Iris pigment epithelial cell (primary cell): ENCODE measurements around the gene LCN10.
A peak's percentile ranks its signal among the peaks of the same experiment; 100 is the strongest.
"Not testable (repeated sequence)": the region's sequence is repeated elsewhere in the genome, so short reads cannot be mapped to it uniquely, and the experiment has no call there.

Source experiments
- DNase-seq: peaks from one replicate; pipeline ENCODE4 v3.0.0-alpha.2; 2011; ENCODE audit warnings: low read depth

The LCN10 gene

DNA sequence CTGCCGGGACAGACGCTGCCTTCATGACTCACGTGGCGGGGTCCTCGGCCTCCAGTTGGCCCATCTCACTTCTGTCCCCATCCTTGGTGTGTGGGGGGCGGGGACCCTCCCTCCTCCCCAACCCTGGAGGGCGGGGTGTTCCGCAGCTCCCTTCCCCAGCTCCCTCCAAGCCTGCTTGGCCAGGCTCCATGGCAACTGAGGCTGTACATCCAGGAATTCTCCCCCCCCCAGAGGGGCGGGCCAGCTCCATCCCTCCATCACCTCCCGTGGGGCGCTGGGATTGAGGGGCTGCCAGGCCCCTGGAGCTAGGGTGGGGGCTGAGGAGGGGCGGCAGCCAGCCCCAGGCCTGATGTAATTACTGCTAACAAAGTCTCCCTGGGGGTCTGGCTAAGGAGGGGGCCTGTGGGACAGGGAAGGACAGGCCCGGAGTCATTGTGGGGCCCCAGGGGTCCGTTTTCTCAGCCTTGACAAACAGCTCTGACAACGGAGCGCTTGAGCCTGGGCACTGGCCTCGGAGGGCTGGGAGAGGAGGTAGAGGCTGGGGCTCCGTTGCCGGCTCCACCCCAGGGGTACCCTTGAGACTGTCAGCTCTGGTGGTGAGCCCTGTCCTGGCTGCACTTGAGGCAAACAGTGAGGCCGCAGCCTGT lies 22.4 kb downstream of the LCN10 start:
- peak; percentile 23 for DNase-seq

DNA sequence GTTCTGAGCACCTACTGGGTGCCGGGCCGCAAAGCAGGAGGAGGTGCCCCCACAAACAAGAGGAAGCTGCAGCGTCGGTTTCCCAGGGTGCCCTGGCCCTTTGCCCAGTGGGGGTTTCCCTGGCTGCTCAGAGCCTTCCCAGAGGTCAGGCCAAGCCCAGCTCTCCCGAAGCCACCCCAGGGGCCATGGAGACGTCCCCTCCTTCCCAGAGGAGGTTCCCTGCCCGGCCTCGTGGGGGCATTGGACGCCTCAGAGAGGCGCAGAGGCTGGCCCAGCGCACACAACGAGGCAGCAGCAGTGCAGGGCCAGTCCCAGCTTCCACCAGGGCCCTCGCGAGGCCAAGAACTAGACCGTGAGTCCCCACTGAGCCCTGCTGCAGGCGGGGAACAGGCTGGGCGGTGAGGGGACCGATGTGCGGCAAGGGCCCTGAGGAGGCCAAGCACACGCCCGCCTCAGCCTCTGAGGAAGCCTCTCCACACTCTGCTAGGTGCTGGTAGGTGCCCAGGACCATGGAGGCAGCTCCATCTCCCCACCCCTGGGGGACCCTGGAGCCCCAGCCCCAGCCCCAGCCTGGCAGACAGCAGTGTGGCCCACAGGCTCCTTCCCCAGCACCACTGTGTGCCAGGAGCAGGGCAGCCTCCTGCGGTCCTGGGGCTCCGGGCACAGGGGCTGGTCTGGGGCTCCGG lies 23.4 kb downstream of the LCN10 start:
- DNase-seq: no peak

DNA sequence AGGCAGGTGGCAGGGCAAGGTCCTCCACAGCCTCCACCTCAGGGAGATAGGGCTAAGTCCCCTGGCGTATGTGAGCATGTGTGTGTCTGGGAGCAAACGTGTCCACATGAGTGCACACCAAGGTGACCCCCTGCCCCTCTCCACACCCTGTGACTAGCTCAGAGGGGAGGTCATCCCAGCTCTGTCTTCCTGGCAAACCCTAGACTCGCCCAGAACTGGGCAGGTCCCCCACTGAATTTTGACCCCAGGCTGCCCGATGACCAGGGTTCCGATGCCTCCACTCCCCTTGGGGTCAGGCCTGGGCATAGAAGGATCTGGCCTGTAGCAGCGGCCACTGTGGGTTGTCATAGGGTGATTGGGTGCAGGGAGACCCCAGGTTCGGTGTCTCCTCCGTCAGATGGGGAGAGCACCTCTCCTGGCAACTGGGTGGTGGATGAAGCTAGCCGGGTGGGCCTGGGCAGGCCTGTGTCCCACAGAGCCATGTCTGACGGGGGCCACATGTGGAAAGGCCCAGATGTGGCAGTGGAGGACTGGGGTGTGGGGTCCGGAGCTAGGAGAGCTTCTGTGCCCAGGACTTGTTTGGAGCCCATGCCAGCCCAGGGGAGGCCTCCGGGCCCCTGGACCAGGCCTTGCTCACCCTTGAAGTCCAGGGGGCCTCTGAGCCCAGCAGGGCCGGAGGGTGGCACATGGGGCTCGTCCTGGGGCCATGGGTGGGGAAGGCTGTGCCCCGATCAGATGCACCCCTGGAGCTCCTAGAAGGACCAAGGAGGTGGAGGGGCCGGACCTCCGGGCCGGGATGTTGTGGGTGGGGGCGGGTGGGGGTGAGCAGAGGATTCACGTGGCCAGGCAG lies 24.2 kb downstream of the LCN10 start:
- DNase-seq: no peak

DNA sequence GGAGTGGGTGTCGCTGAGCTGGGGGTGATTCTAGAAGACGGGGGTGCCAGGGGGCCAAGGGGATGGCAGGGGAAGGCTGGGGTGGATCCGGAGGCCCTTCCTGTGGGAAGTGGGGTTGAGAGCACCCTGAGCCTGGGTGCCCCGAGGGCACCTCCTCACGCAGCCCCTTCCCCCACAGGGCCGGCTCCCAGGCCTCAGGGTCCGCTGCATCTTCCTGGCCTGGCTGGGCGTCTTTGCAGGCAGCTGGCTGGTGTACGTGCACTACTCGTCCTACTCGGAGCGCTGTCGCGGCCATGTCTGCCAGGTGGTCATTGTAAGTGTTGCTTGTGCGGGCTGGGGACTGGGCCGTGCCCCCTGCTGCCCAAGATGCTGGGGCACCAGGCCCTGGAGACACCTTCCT lies 25.3 kb downstream of the LCN10 start:
- DNase-seq: no peak

DNA sequence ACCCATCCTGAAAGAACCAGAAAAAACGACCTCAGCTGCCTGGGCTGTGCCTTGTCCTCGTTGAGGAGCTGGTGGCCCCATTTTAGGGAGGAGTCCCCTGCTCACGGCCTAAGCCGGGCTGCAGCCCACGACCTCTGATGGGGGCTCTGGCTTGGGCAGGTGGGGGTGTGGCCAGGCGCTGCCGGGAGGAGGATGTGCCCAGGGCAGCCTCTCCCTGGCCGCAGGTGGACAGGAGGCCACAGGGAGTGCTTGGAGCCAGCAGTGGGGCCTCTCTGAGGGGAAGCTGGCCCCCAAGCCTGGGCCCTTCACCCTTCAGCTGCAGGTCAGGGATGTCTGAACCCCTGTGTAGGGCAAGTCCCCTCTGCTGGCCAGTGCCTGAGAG lies 27.9 kb downstream of the LCN10 start:
- no peak for DNase-seq

DNA sequence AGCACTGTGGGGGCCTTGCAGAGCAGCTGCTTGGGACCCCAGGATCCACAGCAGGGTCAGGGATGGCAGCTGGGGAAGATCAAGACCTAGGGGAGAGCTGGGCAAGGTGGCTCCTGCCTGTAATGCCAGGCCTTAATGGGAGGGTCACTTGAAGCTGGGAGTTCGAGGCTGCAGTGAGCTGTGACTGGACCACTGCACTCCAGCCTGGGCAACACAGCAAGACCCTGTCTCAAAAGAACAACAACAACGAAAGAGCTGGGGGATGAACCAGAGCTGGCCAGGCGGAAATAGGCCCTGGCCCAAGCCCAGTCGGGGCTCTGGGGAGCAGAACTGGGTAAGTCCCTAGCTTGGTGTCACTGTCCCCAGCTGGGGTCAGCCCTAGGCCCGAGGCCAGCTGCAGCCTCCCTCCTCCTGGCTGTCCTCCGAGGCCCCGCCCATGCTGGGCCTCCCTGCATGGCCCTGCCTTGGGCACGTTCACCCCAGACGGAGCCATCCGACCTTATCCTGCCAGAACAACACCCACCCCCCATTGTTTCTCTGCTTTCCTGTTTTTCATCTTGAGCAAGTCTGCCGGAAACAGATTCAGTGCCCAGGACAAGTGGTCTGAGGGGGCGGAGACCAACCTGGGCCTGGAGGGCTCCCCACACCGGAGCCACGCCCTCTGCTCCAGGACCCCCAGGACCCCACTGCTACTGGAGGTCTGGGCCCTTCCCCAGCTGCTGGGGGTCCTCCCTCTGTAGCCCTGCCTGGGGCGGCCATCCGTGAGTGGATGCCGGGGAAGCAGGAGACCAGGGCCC lies 28.4 kb downstream of the LCN10 start:
- DNase-seq: no peak

DNA sequence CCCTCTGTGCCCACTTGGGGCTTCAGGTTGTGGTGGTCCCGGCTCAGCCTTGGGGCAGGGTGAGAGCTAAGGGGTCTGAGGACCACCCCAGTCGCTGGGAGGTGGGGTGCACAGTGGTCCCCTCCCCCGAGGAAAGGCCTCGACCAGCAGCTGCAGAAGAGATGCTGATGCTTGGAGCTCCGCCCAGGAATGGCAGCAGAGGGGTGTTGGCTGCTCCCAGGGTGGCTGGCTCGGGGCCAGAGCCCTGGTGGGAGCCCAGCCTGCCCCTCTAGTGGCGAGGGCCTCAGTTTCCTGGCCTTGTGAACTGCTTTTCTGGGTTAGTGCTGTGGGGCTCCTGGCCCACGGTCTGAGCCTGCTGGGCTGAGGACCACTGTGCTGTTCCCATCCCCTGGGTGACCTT lies 29.2 kb downstream of the LCN10 start:
- DNase-seq: no peak

DNA sequence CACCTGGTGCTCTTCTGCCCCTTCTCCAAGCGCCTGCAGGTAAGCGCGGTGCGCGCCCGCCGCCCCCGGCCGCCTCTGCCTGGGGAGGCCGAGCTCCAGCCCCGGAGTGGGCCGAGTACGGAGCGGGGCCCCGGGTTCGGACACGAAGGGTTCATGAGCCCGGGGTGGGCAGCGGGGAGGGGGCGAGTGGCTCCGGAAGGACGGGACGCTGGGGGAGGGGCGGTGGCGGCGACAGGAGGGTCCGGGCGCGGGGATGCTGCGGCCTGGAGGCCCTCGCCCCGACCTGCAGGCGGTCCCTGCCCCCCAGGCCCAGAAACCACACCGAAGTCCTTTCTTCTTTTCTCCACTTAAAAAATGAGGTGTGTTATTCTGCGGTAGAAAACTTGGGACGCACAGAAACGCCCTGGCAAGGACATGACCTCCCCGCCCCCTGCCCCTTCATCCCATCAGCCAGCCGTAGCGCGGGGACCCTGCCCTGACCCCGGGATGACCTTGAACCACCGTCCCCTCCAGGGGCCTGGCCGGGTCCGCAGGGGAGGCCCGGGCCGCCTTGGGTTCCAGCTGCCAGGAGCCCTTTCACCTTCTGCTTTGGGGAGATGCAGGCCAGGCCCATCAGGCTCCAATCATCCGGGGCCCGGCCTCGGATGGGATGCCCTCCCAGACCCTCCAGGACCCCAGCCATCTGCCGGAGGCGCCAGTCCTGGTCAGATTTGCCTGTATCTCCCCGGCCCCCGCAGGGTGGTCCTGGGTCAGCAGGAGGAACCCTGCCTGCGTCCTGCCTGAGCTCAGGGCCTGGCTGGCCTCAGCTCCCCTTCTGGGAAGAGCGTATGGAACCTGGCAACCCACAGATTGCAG lies 29.8 kb downstream of the LCN10 start:
- no peak for DNase-seq

DNA sequence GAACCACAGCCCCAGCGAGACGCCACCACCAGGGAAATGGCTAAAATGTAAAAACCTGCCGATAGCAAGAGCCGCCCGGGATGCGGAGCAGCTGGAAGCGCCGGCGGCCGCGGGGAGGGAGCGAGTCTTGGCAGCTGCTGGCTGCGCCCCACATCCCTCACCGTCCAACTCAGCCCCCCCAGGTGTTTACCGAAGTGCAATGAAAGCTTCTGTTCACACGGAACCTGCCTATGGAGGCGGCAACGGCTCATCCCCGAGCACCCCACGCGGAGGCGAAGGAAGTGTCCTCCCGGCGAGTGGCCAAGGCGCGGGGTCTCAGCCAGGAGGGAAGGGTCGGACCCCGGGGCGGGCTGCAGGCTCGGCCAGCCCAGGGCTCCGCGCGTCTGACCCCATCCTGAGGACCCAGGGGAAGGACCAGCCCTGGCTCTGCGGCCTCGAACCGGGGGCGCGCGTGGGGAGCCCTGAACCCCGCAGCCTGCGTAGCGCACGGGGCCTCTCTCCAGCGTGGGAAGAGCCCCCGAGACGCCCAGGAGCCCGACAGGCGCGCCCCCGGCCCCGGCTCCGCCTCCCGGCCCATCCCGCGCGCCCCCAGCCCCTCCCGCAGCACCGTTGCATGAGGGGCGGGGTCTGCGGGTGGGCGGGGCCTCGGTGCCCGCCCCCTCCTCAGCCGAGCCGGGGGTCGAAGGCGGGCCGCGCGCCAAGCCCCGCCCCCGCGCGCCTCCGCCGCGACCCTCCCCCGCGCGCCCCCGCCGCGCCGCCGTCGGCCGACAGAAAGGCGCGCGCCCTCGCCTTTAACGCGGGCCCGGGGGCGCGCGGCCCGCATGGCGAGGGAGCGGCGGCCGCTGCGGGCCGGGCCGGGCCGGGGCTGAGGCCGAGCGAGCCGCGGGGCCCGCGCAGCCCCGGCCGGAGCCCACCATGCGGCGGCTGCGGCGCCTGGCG lies 30.7 kb downstream of the LCN10 start, which contains the start of gene DIPK1B:
Gene DIPK1B, plus strand, starts transcription at position 822 of the 939 bp plus-strand sequence. Its CDS starts 94 bp downstream, at position 916.
- DNase-seq: no peak

DNA sequence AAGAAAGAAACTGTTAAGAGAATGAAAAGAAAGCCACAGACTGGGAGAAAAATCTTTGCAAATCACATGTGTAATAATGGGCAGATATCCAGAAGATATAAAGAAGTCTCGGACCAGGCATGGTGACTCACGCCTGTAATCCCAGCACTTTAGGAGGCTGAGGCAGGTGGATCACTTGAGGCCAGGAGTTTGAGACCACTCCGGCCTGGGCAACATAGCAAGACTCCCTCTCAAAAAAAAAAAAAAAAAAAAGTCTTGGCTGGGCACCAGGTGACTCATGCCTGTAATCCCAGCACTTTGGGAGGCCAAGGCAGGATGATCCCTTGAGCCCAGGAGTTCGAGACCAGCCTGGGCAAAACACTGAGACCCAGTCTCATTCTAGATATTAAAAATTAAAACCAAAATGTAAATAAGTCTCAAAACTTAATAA lies 31.5 kb downstream of the LCN10 start:
- peak; percentile 68 for DNase-seq

DNA sequence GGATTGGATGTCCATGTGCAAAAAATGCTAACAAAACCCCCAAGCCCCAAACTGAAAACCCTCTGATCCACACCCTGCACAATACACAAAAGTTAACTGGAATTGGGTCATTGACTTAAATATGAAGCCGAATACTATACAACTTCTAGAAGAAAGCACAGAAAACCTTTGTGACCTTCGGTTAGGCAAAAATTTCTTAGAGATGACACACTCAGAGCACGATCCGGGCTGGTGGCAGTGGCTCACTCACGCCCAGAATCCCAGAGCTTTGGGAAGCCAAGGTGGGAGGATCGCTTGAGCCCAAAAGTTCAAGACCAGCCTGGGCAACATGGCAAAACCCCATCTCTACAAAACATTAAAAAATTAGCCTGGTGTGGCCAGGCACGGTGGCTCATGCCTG lies 32.2 kb downstream of the LCN10 start:
- DNase-seq: no peak

DNA sequence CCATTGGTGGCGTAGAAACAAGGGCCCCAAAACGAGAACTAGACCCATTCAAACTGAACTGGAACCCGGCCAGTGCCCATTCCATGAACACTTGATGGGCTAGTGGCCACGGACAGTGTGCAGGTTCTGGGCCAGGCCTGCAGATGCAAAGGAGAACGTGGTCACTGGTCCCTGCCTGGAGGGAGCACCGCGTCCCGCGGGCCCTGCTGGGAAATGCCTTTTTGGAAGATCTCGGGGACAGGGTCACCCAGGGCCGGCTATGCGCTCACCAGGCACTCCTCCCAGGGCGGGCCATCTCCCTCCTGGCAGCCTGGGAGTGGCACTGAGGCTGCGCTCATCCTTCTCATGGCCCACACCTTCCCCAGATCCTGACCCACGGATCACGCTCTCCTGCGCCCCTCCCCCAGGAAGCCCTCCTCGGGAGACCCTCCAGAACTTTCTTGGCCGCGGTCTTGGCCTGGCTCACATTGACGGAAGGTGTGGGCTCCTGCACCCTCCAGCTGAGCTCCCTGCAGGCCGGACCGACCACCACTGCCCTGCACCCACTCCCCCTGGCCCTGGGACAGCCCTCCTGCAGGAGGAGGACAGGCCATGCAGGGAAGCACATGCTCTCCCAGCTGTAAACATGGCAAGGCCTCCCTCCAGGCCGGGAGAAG lies 33.2 kb downstream of the LCN10 start:
- DNase-seq: no peak

DNA sequence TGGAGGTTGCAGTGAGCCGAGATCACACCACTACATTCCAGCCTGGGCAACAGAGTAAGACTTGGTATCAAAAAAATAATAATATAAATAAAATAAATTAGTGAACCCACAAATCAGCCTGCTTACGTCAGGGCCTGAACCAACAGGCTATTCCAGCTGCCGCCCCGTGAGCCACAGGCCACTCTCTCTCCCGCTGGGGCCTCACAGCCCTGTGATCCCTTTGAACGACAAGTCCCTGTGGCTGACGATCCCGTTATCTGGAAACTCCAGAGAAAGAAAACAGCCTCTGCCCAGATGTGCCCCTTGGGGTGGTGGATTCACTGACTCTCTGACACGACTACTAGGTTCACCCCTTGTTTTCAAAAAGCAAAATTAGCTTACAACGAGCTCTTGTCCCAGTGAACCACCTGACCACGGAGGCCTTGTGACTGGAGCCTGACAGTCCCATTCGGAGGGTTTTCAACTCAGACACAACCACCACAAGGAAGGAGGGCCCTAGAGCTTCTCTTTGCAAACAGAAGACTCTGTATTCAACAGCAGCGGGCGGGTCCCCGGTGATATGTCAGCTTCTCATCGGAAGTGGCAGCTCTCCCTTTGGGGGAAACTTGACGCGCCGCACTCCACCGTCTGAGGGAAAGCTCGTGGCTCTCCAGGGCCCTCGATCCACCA lies 34.8 kb downstream of the LCN10 start:
- no peak for DNase-seq

DNA sequence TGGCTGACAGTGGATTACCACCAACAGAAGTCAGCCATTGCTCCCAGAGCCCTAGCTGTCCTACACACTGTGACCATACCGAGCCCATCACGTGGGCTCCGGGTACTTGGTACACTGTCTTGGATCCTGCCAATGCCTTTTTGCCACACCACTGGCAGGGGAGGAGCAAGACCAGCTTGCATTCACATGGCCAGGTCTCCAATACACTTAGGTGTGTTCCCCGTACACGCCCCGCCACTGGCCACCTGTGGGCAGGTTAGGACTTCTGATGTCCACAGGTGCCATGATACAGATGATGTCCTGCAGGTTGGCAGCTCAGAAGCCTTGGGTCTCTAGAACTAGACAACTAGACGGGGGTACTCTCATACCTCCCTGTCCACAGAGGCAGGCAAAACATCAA lies 35.7 kb downstream of the LCN10 start:
- no peak for DNase-seq

DNA sequence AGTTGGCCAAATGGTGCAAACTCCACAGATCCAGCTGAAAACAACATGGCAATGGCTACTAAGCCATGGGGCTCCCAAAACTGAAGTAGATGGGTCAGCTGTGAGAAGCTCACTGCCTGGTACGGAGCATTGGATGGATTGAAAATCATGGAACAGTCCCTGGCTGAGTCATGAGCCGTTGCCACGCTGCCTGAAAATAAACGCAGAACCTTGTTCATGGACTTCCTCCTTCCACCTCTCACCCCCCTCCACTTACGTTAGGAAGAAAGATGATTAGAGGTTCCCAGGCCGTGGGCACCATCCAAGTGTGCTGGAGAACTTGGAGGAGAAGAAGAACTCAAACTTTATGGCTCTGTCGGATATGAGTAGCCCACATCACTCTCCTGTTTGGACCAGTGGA lies 37.2 kb downstream of the LCN10 start:
- no peak for DNase-seq

DNA sequence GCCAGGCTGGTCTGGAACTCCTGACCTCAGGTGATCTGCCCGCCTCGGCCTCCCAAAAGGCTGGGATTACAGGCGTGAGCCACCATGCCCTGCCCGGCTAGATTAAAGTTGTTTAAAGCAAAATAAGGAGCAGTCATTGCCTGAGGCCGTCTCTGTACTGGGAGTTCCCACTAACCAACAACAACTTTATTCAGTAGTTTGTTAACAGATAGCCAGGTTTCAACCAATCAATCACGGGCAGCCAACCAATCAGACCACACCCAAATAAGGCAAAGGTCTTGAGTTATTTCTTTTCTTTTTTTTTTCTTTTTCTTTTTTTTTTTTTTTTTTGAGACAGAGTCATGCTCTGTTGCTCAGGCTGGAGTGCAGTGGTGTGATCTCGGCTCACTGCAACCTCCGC lies 38.0 kb downstream of the LCN10 start:
- DNase-seq: not testable (repeated sequence)

DNA sequence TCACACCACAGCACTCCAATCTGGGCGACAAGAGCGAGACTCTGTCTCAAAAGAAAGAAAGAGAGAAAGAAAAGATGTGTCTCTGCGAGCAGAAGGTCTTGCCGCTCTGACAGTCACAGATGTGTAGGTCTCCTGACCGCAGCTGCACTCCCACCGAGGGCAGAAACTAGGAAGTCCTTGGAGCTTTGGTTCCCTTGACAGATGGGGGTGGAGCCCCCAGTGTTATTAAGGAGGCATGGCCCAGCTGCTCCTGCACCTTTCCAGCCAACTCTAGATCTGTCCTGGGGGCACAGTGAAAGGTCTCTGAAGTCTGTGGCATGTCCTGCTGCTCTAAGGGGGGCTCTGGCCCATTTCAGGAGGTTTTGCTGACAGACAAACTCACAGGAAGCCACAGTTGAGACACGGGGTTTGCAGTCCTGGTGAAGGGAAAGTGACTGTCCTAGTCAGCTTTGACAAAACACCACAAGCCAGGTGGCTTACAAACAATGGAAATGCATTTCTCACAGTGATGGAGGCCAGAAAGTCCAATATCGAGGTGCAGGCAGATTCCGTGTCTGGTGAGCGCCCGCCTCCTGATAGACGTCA lies 39.4 kb downstream of the LCN10 start:
- DNase-seq: no peak

DNA sequence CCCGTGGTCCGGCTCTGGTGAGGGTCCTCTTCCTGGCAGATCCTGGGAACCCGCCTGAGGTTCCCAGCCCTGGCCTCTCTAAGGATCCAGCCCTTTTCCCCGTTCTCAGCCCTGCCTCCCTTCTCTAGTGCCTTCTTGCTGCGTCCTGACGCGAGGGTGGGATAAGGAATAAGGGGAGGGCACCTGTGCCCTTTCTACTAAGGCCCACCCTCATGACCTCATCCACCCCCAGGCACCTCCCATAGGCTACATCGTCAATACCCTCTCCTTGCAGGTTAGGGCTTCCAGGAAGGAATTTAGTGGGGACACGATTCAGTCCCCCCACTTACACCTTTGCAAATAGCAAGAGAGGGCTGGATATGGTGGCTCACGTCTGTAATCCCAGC lies 41.1 kb downstream of the LCN10 start:
- no peak for DNase-seq
